Inflammatory macrophage (primary cell): ENCODE measurements around the gene AFG1L.

ENCODE experiments used
- DNase-seq, 2 donors: peaks; one replicate each; pipeline ENCODE4 v3.0.0-alpha.2; 2020 to 2022

AFG1L gene

GRCh38 chr6:108464418-108465097, 169.7 kb downstream of the AFG1L start:
- no peak for DNase-seq

- no peak for DNase-seq
Observed at GRCh38 chr6:108465098-108465495, 170.2 kb downstream of the AFG1L start.

- no peak for DNase-seq
Observed at GRCh38 chr6:108468346-108468745, 173.5 kb downstream of the AFG1L start.

DNA sequence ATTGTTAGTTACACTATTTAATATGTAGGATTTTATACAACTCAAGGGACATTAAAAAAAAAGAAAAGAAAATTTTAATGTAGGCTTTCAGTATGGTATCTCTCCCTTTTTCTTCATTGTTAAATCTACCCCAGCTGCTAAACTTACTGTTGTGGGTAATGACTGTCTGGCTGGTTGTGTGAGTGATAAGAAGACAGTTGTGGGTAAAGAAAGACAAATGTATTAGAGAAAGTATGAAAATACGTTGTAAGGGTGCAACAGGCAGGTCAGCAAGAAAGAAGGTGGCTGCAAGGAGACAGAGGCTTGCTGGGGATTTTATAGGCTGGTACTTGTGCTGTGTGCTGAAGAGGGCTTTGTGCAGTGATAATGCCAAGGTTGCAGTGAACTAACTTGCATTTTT, 174.5 kb downstream of the AFG1L start:
- DNase-seq: no peak

DNA sequence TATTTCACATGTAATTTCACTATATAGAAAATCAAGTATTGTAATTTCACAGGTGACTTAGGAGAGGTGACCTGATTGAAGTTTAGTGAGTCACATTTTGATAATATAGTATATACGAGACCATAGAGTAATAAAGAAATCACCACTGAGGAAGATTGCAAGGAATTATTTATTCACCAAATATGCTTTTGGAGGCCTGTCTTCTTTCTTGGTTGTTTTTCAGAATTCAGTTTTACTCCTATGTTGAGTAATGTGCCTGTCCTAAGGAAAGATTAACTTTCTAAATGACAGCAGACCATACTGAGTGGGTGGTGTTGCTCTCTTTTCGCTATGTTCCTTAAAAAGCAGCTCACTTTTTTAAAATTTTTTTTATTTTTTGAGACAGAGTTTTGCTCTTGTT, 178.3 kb downstream of the AFG1L start:
- peak; percentile 40 to 45 for DNase-seq

DNA sequence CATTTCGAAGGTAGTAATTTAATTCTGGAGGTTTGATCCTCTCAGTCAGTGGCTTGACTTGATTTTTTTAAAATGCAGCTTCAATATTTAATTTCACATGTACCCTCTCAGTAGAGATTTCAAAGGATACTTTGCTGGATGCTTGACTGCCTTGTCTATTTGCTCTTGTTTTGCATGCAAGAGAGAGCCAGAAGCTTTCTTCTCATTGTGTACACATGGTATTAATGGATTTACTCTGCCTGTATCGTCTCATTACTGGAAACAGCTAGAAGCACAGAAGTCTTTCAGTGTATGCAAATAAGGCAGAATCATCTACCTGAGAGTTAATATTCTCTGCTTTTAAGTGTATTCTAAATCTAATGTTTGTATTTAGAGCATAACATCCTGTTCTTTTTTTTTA, 181.5 kb downstream of the AFG1L start:
- DNase-seq: no peak

- no peak for DNase-seq
Observed at GRCh38 chr6:108476847-108477430, 182.1 kb downstream of the AFG1L start.

DNA sequence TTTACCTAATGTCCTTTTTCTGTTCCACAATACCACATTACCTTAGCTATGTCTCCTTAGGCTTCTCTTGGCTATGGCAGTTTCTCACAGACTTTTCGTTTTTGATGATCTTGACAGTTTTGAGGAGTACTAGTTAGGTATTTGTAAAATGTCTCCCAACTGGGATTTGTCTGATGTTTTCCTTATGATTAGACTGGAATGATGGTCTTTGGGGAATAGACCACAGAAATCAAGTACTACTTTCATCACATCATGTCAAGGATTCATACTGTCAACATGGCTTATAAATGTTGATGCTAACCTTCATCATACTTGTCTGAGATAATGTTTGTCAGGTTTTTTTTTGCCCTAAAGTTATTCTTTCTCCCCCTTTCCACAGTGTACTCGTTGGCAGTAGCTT, 187.7 kb downstream of the AFG1L start:
- no peak for DNase-seq

DNA sequence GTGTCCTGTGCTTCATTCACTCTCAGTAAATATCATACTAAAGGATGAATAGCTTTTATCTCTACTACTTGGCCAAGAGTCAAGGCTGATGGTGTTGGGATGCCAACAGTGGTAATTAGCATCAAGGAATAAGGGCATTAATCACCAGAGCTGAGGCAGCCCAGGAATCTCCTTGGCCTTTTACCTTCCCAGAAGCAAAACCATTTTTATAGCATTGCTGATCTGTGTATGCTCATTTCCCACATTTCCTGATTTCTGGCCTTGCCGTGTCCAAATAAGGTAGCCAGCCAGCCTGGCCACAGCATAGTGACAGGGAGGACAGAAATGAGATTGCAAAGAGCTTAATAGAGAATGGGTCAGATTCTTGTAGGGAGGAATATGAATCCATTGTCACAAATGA, 189.2 kb downstream of the AFG1L start:
- no peak for DNase-seq

GRCh38 chr6:108489699-108490098, 194.8 kb downstream of the AFG1L start:
- no peak for DNase-seq

GRCh38 chr6:108492131-108492766, 197.4 kb downstream of the AFG1L start:
- peak; percentile 26 to 47 for DNase-seq

GRCh38 chr6:108494434-108494833, 199.6 kb downstream of the AFG1L start:
- no peak for DNase-seq

- peak in 1 of 2 donors; percentile 7 for DNase-seq
Observed at GRCh38 chr6:108497883-108498282, 203.0 kb downstream of the AFG1L start.

DNA sequence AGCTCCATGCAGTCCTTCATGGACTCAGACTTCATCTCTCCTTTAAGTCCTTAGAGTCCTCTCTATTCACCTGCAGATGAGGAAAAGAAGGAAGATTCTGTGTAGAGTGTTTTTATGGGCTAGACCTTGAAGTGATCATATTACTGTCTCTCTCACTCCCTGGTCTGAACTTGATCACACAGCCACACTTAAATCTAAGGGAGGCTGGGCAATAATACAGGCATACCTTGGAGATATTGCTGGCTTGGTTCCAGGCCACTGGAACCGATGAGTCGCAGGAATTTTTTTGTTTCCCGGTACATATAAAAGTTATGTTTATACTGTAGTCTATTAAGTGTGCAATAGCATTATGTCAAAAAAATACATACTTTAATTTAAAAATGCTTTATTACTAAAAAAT, 206.7 kb downstream of the AFG1L start:
- no peak for DNase-seq

- DNase-seq: no peak
Observed at GRCh38 chr6:108502832-108503231, 208.0 kb downstream of the AFG1L start.

DNA sequence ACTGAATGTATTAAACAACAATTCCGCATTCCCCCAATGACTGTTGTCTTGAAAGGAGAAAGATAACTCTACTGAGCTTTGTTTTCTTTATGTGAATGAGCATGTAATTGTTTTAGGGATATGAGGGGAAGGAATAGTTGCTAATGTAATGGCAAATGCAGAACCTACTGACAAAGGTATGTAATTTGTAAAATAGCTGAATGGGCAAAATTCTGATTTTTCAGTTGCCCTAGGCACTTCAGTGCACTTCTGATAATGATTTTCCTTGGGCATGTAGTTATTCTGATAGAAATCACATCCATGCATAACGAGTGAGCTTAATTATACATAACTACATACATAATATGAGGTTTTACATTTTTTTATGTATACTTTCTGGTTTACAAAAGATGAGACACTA, 212.5 kb downstream of the AFG1L start:
- DNase-seq: no peak

DNA sequence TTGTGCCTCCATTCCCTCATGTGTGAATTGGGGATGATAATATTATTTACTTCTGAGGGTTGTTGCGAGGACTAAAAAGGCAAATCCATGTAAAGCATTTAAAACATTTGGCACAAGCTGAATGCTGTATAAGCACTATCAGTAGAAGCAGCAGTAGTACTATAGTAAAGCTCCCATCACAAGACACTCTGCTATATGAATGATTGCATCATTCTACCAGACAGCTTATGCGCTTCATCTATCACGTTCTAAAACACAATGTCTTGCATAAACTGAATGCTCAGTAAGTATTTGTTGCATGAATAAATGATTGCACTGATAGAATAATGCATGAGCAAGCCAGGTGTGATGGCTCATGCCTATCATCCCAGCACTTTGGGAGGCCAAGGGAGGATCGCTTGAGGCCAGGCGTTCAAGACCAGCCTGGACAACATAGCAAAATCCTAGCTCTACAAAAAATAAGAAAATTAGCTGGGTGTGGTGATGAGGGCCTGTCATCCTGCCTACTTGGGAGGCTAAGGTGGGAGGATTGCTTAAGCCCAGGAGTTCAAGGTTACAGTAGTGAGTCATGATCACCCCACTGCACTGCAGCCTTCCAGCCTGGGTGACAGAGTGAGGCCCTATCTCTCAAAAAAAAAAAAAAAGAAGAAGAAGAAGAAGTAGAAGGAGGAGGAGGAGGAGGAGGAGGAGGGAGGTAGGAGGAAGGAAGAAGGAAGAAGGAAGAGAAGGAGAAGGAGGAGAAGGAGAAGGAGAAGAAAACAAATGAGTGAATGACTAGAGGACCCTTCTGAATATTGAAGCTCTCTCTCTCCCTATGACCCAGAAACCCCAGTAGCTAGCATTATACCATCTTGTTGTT, 215.8 kb downstream of the AFG1L start:
- DNase-seq: peak; percentile 8 to 49

DNA sequence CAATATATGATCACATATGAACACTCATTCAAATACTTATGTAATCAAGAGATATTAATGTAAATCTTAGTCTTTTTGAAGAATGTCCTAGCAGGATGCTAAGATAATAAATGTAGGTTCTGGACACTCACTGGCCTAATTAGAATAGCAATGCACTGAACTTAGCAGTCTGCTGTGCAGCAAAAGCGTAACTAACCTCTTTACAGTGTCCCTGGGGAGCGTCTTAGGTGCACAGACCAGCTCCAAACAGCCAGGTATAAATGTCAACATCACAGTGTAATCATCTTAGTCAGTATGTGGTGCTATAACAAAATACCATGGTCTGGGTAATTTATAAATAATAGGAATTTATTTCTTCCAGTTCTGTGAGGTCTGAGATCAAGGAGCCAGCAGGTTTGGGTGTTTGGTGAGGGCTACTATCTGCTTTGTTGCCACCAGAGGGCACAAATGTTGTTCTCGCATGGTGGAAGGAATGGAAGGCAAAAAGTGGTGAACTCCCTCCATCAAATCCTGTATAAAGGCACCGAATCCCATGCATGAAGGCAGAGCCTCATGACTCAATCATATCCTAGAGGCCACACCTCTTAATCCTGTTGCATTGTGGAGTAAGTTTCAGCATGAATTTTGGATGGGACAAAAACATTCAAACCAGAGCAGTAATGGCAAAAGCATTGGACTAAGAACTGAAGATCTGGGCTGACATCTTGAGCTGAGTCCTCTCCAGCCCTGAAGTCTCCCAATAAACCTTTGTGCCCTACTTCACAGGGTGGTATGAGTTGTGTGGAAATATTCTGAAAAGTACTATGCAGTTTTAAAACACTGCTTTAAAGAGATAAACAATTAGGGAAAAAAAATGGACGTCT, 224.1 kb downstream of the AFG1L start:
- no peak for DNase-seq

DNA sequence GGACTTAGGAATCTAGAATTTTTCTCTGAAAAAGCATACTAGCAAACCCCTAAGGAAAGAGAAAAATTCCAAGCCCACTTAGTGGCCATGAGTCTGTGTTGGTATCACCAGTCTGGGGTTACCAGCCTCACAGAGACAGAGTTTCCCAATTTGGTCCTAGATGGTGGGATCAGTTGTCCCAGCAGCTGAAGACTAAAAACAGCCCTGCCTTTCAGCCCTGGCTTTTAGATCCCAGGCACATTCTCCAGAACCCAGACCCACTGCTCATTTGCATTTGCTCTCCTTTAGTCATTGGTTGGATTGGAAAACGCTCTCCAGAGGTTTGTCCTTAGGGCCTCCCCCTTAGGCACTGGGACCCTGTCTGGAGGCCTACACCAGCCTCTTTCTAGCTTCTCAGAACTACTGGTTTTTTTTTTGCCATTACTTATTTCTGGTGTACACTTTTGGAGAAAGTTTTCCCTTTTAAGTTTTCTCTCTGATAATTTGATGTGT, 226.8 kb downstream of the AFG1L start:
- DNase-seq: no peak

- DNase-seq: no peak
Observed at GRCh38 chr6:108523697-108524096, 228.8 kb downstream of the AFG1L start.

GRCh38 chr6:108524528-108525248, 229.8 kb downstream of the AFG1L start:
- no peak for DNase-seq
